ENCODE data around the gene MRPS21.

GRCh38 chr1:150268340-150268704 lies 25.3 kb upstream of the MRPS21 start:
- TF ChIP-seq CTCF (conservative IDR thresholded peaks at IDR 0.05; ENCODE audit: low read length) (no peak), EZH2phosphoT487 (IDR thresholded peaks at IDR 0.05; ENCODE audit: borderline replicate concordance) (no peak)

All from Loucy (cell line).